WTC11 (cell line): ENCODE data around the gene NTRK3. TPM values are rescaled to one million over a fixed set of nuclear protein-coding genes. Genes with fewer than 3 reads are reported as not detected.

Experiments
- ATAC-seq: fragments of 200-7000 bp; cut with Tn5 transposase; 2 replicates; pipeline ENCODE4 v1.10.0; 2021; ENCODE audit warnings: mild to moderate bottlenecking, moderate library complexity
- CTCF ChIA-PET: fragments of 300-600 bp; sonication (Branson Sonifier 250); formaldehyde crosslinking; loops from one replicate; lab custom pipeline; 2021; ENCODE audit warnings: antibody characterized with exemption; lab: Charles Lee
- POLR2A ChIA-PET: fragments of 350-600 bp; sonication (Branson Sonifier 250); formaldehyde crosslinking; loops from one replicate; lab custom pipeline; 2021; ENCODE audit warnings: antibody characterized with exemption; lab: Charles Lee
- DNase-seq: peaks from one replicate; pipeline ENCODE4 v3.0.0; 2021; ENCODE audit warnings: low spot score
- H3K27ac Mint-ChIP-seq: 2 replicates; pipeline ENCODE4 v1.8.0; 2021; ENCODE audit warnings: mixed read lengths
- H3K27me3 Mint-ChIP-seq: 2 replicates; pipeline ENCODE4 v1.8.0; 2021; ENCODE audit warnings: low read depth, mild to moderate bottlenecking, moderate library complexity, mixed read lengths
- H3K36me3 Mint-ChIP-seq: 2 replicates; pipeline ENCODE4 v1.8.0; 2021; ENCODE audit warnings: mixed read lengths
- H3K4me1 Mint-ChIP-seq: 2 replicates; pipeline ENCODE4 v1.8.0; 2022; ENCODE audit warnings: mixed read lengths
- H3K4me3 Mint-ChIP-seq: 2 replicates; pipeline ENCODE4 v1.8.0; 2021; ENCODE audit warnings: mild to moderate bottlenecking, moderate library complexity, mixed read lengths
- H3K9me3 Mint-ChIP-seq: 2 replicates; pipeline ENCODE4 v1.8.0; 2021; ENCODE audit warnings: mixed read lengths
- ATF1 ChIP-seq: sonication (generic); formaldehyde crosslinking; IDR thresholded peaks from 2 replicates; pipeline ENCODE4 v1.8.1; 2023; ENCODE audit warnings: mild to moderate bottlenecking, moderate library complexity, missing genetic modification reagents
- CREB1 ChIP-seq: sonication (generic); formaldehyde crosslinking; IDR thresholded peaks from 2 replicates; pipeline ENCODE4 v1.8.0; 2023; ENCODE audit warnings: mild to moderate bottlenecking, missing genetic modification reagents
- CREM ChIP-seq: sonication (generic); formaldehyde crosslinking; IDR thresholded peaks from 2 replicates; pipeline ENCODE4 v1.8.1; 2022; ENCODE audit warnings: mild to moderate bottlenecking, missing genetic modification reagents, moderate library complexity
- ESRRA ChIP-seq: sonication (generic); formaldehyde crosslinking; IDR thresholded peaks from 2 replicates; pipeline ENCODE4 v1.8.1; 2022; ENCODE audit warnings: mild to moderate bottlenecking, missing genetic modification reagents, borderline replicate concordance
- FOXJ3 ChIP-seq: sonication (generic); formaldehyde crosslinking; IDR thresholded peaks from 2 replicates; pipeline ENCODE4 v1.9.0; 2021; ENCODE audit warnings: missing genetic modification reagents, mild to moderate bottlenecking, borderline replicate concordance
- GTF2I ChIP-seq: fragments of 250-450 bp; sonication (Bioruptor Pico); conservative IDR thresholded peaks from 2 replicates; pipeline ENCODE4 v1.4.0; 2021; ENCODE audit warnings: mild to moderate bottlenecking
- HMGA2 ChIP-seq: fragments of 250-450 bp; sonication (Bioruptor Pico); IDR thresholded peaks from 2 replicates; pipeline ENCODE4 v1.4.0; 2021; ENCODE audit warnings: mild to moderate bottlenecking, moderate library complexity
- NFATC4 ChIP-seq: fragments of 250-450 bp; sonication (Bioruptor Pico); IDR thresholded peaks from 2 replicates; pipeline ENCODE4 v1.9.0; 2021; ENCODE audit warnings: mild to moderate bottlenecking
- NFE2L1 ChIP-seq: sonication (generic); formaldehyde crosslinking; IDR thresholded peaks from 2 replicates; pipeline ENCODE4 v1.8.1; 2023; ENCODE audit warnings: missing genetic modification reagents
- SOX15 ChIP-seq: fragments of 250-450 bp; sonication (Bioruptor Pico); IDR thresholded peaks from 2 replicates; pipeline ENCODE4 v1.9.0; 2021; ENCODE audit warnings: mild to moderate bottlenecking
- TEAD4 ChIP-seq: sonication (generic); formaldehyde crosslinking; IDR thresholded peaks from 2 replicates; pipeline ENCODE4 v1.8.0; 2022; ENCODE audit warnings: mild to moderate bottlenecking, missing genetic modification reagents
- ZNF263 ChIP-seq: sonication (generic); formaldehyde crosslinking; IDR thresholded peaks from 2 replicates; pipeline ENCODE4 v1.8.1; 2022; ENCODE audit warnings: low read depth, mild to moderate bottlenecking, moderate library complexity, missing genetic modification reagents
- ZNF317 ChIP-seq: sonication (generic); formaldehyde crosslinking; IDR thresholded peaks from 2 replicates; pipeline ENCODE4 v1.8.1; 2023; ENCODE audit warnings: low read depth, mild to moderate bottlenecking, moderate library complexity, missing genetic modification reagents, borderline replicate concordance
- ZNF423 ChIP-seq: fragments of 250-450 bp; sonication (Bioruptor Pico); IDR thresholded peaks from 2 replicates; pipeline ENCODE4 v2.1.2; 2022; ENCODE audit warnings: mild to moderate bottlenecking, moderate library complexity
- ZNF671 ChIP-seq: fragments of 250-450 bp; sonication (Bioruptor Pico); IDR thresholded peaks from 2 replicates; pipeline ENCODE4 v1.8.0; 2021; ENCODE audit warnings: mild to moderate bottlenecking
- total RNA-seq: library from RNA; stranded (reverse); gene quantifications from 3 replicates; pipeline ENCODE4 v1.2.3, GENCODE V29; 2021
- TF ChIP-seq, protein P1 (sequence below): sonication (generic); formaldehyde crosslinking; IDR thresholded peaks from 2 replicates; pipeline ENCODE4 v1.8.1; 2023; ENCODE audit warnings: mild to moderate bottlenecking, missing genetic modification reagents
- TF ChIP-seq, protein P2 (sequence below): fragments of 200-600 bp; IDR thresholded peaks from 2 replicates; pipeline ENCODE4 v1.8.0; 2022; ENCODE audit warnings: antibody characterized with exemption
- TF ChIP-seq, protein P3 (sequence below): sonication (generic); formaldehyde crosslinking; IDR thresholded peaks from 2 replicates; pipeline ENCODE4 v1.8.0; 2023; ENCODE audit warnings: missing genetic modification reagents
- TF ChIP-seq, protein P4 (sequence below): fragments of 250-450 bp; sonication (Bioruptor Pico); IDR thresholded peaks from 2 replicates; pipeline ENCODE4 v1.9.0; 2021; ENCODE audit warnings: mild to moderate bottlenecking
- TF ChIP-seq, protein P5 (sequence below): sonication (generic); formaldehyde crosslinking; IDR thresholded peaks from 2 replicates; pipeline ENCODE4 v1.8.1; 2022; ENCODE audit warnings: missing genetic modification reagents, borderline replicate concordance
- TF ChIP-seq, protein P6 (sequence below): sonication (generic); formaldehyde crosslinking; IDR thresholded peaks from 2 replicates; pipeline ENCODE4 v1.8.1; 2023; ENCODE audit warnings: mild to moderate bottlenecking, missing genetic modification reagents, moderate library complexity
- TF ChIP-seq, protein P7 (sequence below): sonication (generic); formaldehyde crosslinking; IDR thresholded peaks from 2 replicates; pipeline ENCODE4 v1.8.1; 2022; ENCODE audit warnings: mild to moderate bottlenecking, missing genetic modification reagents, moderate library complexity, borderline replicate concordance
- TF ChIP-seq, protein P8 (sequence below): sonication (generic); formaldehyde crosslinking; IDR thresholded peaks from 2 replicates; pipeline ENCODE4 v1.8.0; 2022; ENCODE audit warnings: missing genetic modification reagents

The NTRK3 gene
- total RNA-seq, 1 experiment from 2014 or later: 12.3 TPM

DNA sequence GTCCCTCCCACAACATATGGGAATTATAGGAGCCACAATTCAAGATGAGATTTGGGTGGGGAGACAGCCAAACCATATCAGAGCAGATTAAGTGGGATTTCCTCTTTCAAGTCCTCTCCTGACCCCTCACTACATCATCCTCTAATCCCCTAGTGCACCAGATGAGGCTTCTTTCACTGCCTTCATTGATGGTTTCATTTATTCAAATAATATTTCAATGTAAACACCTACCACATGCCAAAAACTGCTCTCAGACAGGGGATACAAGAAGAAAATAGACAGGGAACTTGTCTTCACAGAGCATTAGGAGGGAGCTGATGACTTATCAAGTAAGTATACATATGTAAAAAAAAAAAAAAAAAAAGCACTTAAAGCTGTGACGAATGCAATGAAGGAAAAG is 180.2 kb downstream of the NTRK3 start:
- no peak overlapping the region for H3K4me3 Mint-ChIP-seq
- no peaks in the 10 kb centered on the region for H3K36me3 Mint-ChIP-seq
- H3K27ac Mint-ChIP-seq: no peak overlapping the region
- ATAC-seq: no peak
- H3K9me3 Mint-ChIP-seq: 0 out of 2 replicates have a peak, but pooled peaks cover 6% of the 10 kb centered on the region
- H3K4me1 Mint-ChIP-seq: peaks cover 46% of the 10 kb centered on the region
- no peaks in the 10 kb centered on the region for H3K27me3 Mint-ChIP-seq
- TF ChIP-seq ZNF423: no peak
- TF ChIP-seq, protein P1, sequence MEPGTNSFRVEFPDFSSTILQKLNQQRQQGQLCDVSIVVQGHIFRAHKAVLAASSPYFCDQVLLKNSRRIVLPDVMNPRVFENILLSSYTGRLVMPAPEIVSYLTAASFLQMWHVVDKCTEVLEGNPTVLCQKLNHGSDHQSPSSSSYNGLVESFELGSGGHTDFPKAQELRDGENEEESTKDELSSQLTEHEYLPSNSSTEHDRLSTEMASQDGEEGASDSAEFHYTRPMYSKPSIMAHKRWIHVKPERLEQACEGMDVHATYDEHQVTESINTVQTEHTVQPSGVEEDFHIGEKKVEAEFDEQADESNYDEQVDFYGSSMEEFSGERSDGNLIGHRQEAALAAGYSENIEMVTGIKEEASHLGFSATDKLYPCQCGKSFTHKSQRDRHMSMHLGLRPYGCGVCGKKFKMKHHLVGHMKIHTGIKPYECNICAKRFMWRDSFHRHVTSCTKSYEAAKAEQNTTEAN (CRISPR knock-in tag): no peak
- no peak for TF ChIP-seq CREM (CRISPR knock-in tag)
- TF ChIP-seq ZNF317: no peak
- TF ChIP-seq, protein P2, sequence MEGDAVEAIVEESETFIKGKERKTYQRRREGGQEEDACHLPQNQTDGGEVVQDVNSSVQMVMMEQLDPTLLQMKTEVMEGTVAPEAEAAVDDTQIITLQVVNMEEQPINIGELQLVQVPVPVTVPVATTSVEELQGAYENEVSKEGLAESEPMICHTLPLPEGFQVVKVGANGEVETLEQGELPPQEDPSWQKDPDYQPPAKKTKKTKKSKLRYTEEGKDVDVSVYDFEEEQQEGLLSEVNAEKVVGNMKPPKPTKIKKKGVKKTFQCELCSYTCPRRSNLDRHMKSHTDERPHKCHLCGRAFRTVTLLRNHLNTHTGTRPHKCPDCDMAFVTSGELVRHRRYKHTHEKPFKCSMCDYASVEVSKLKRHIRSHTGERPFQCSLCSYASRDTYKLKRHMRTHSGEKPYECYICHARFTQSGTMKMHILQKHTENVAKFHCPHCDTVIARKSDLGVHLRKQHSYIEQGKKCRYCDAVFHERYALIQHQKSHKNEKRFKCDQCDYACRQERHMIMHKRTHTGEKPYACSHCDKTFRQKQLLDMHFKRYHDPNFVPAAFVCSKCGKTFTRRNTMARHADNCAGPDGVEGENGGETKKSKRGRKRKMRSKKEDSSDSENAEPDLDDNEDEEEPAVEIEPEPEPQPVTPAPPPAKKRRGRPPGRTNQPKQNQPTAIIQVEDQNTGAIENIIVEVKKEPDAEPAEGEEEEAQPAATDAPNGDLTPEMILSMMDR: no peak
- TF ChIP-seq, protein P3, sequence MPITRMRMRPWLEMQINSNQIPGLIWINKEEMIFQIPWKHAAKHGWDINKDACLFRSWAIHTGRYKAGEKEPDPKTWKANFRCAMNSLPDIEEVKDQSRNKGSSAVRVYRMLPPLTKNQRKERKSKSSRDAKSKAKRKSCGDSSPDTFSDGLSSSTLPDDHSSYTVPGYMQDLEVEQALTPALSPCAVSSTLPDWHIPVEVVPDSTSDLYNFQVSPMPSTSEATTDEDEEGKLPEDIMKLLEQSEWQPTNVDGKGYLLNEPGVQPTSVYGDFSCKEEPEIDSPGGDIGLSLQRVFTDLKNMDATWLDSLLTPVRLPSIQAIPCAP (CRISPR knock-in tag): no peak
- no peak for TF ChIP-seq ZNF263
- TF ChIP-seq, protein P4, sequence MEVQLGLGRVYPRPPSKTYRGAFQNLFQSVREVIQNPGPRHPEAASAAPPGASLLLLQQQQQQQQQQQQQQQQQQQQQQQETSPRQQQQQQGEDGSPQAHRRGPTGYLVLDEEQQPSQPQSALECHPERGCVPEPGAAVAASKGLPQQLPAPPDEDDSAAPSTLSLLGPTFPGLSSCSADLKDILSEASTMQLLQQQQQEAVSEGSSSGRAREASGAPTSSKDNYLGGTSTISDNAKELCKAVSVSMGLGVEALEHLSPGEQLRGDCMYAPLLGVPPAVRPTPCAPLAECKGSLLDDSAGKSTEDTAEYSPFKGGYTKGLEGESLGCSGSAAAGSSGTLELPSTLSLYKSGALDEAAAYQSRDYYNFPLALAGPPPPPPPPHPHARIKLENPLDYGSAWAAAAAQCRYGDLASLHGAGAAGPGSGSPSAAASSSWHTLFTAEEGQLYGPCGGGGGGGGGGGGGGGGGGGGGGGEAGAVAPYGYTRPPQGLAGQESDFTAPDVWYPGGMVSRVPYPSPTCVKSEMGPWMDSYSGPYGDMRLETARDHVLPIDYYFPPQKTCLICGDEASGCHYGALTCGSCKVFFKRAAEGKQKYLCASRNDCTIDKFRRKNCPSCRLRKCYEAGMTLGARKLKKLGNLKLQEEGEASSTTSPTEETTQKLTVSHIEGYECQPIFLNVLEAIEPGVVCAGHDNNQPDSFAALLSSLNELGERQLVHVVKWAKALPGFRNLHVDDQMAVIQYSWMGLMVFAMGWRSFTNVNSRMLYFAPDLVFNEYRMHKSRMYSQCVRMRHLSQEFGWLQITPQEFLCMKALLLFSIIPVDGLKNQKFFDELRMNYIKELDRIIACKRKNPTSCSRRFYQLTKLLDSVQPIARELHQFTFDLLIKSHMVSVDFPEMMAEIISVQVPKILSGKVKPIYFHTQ (CRISPR knock-in tag): no peak
- TF ChIP-seq, protein P5, sequence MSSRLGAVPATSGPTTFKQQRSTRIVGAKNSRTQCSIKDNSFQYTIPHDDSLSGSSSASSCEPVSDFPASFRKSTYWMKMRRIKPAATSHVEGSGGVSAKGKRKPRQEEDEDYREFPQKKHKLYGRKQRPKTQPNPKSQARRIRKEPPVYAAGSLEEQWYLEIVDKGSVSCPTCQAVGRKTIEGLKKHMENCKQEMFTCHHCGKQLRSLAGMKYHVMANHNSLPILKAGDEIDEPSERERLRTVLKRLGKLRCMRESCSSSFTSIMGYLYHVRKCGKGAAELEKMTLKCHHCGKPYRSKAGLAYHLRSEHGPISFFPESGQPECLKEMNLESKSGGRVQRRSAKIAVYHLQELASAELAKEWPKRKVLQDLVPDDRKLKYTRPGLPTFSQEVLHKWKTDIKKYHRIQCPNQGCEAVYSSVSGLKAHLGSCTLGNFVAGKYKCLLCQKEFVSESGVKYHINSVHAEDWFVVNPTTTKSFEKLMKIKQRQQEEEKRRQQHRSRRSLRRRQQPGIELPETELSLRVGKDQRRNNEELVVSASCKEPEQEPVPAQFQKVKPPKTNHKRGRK (CRISPR knock-in tag): no peak
- no peak for TF ChIP-seq TEAD4 (CRISPR knock-in tag)
- no peak for TF ChIP-seq SOX15
- TF ChIP-seq NFE2L1 (CRISPR knock-in tag): no peak
- TF ChIP-seq, protein P6, sequence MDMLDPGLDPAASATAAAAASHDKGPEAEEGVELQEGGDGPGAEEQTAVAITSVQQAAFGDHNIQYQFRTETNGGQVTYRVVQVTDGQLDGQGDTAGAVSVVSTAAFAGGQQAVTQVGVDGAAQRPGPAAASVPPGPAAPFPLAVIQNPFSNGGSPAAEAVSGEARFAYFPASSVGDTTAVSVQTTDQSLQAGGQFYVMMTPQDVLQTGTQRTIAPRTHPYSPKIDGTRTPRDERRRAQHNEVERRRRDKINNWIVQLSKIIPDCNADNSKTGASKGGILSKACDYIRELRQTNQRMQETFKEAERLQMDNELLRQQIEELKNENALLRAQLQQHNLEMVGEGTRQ: no peak
- TF ChIP-seq HMGA2 (CRISPR knock-in tag): no peak
- no peak for TF ChIP-seq CREB1 (CRISPR knock-in tag)
- TF ChIP-seq, all 79 proteins: peak for 0
- CTCF ChIA-PET: no interaction called here
- POLR2A ChIA-PET: no interaction called here
- DNase-seq: no peak

DNA sequence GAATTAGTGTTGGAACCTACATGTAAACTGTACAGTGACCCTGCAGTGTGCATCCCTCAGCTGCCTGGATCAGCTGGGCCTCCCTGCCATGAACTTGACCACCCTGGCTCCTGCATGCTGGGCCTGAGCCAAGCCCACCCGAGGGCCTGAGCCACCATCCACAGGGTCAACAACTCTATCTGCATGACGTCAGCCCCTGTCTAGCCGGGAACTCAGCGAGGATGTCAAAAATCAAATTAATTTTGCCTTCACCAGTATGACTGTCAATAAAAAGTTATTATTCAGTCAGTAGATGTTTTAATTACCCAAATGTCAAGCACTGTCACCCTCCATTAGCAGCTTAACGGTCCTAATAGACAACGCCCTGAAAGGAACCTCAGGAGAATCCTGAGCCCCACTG is 181.4 kb downstream of the NTRK3 start:
- ATAC-seq: no peak
- Mint-ChIP-seq H3K27me3 (no peaks in the 10 kb centered on the region), H3K9me3 (0 out of 2 replicates have a peak, but pooled peaks cover 6% of the 10 kb centered on the region), H3K4me3 (no peak overlapping the region), H3K36me3 (no peaks in the 10 kb centered on the region), H3K4me1 (peaks cover 55% of the 10 kb centered on the region), H3K27ac (no peak overlapping the region)
- no peak for DNase-seq
- POLR2A ChIA-PET: no interaction called here
- CTCF ChIA-PET: no interaction called here
- TF ChIP-seq FOXJ3 (CRISPR knock-in tag): no peak
- TF ChIP-seq NFATC4: no peak
- no peak for TF ChIP-seq GTF2I (CRISPR knock-in tag)
- no peak for TF ChIP-seq ZNF671
- TF ChIP-seq ATF1: no peak
- TF ChIP-seq, protein P7, sequence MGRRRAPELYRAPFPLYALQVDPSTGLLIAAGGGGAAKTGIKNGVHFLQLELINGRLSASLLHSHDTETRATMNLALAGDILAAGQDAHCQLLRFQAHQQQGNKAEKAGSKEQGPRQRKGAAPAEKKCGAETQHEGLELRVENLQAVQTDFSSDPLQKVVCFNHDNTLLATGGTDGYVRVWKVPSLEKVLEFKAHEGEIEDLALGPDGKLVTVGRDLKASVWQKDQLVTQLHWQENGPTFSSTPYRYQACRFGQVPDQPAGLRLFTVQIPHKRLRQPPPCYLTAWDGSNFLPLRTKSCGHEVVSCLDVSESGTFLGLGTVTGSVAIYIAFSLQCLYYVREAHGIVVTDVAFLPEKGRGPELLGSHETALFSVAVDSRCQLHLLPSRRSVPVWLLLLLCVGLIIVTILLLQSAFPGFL (CRISPR knock-in tag): no peak
- no peak for TF ChIP-seq ESRRA (CRISPR knock-in tag)
- TF ChIP-seq ZNF263: no peak
- TF ChIP-seq, protein P8, sequence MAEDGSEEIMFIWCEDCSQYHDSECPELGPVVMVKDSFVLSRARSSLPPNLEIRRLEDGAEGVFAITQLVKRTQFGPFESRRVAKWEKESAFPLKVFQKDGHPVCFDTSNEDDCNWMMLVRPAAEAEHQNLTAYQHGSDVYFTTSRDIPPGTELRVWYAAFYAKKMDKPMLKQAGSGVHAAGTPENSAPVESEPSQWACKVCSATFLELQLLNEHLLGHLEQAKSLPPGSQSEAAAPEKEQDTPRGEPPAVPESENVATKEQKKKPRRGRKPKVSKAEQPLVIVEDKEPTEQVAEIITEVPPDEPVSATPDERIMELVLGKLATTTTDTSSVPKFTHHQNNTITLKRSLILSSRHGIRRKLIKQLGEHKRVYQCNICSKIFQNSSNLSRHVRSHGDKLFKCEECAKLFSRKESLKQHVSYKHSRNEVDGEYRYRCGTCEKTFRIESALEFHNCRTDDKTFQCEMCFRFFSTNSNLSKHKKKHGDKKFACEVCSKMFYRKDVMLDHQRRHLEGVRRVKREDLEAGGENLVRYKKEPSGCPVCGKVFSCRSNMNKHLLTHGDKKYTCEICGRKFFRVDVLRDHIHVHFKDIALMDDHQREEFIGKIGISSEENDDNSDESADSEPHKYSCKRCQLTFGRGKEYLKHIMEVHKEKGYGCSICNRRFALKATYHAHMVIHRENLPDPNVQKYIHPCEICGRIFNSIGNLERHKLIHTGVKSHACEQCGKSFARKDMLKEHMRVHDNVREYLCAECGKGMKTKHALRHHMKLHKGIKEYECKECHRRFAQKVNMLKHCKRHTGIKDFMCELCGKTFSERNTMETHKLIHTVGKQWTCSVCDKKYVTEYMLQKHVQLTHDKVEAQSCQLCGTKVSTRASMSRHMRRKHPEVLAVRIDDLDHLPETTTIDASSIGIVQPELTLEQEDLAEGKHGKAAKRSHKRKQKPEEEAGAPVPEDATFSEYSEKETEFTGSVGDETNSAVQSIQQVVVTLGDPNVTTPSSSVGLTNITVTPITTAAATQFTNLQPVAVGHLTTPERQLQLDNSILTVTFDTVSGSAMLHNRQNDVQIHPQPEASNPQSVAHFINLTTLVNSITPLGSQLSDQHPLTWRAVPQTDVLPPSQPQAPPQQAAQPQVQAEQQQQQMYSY (CRISPR knock-in tag): no peak
